KMS-11 (cell line): ENCODE measurements around the gene ZNF222.
A peak's percentile ranks its signal among the peaks of the same experiment; 100 is the strongest.

Source experiments
- H2AFZ ChIP-seq: fragments of 200-600 bp; sonication (generic); 2 replicates; pipeline ENCODE4 v1.6.1; 2016; ENCODE audit warnings: antibody characterized with exemption, mixed run types, low read depth
- H3K27ac ChIP-seq: fragments of 200-600 bp; sonication (generic); 2 replicates; pipeline ENCODE4 v1.6.1; 2016; ENCODE audit warnings: mild to moderate bottlenecking, mixed run types
- H3K27me3 ChIP-seq: fragments of 200-600 bp; sonication (generic); 2 replicates; pipeline ENCODE4 v1.6.1; 2017; ENCODE audit warnings: mild to moderate bottlenecking, low read depth, mixed run types, moderate library complexity; ENCODE audit not compliant: insufficient read depth
- H3K36me3 ChIP-seq: fragments of 200-600 bp; sonication (generic); 2 replicates; pipeline ENCODE4 v1.6.1; 2017; ENCODE audit warnings: mild to moderate bottlenecking, mixed run types; ENCODE audit not compliant: insufficient read depth
- H3K4me1 ChIP-seq: fragments of 200-600 bp; sonication (generic); 2 replicates; pipeline ENCODE4 v1.6.1; 2016; ENCODE audit warnings: mild to moderate bottlenecking, low read depth, mixed run types; ENCODE audit not compliant: poor library complexity, severe bottlenecking
- H3K4me2 ChIP-seq: fragments of 200-600 bp; sonication (generic); 2 replicates; pipeline ENCODE4 v1.7.0; 2016; ENCODE audit warnings: mild to moderate bottlenecking, mixed run types
- H3K4me3 ChIP-seq: fragments of 200-600 bp; sonication (generic); IDR thresholded peaks from 2 replicates; pipeline ENCODE4 v1.6.1; 2017; ENCODE audit warnings: low read depth, low read length, mixed read lengths; ENCODE audit not compliant: insufficient read depth
- H3K79me2 ChIP-seq: fragments of 200-600 bp; sonication (generic); 2 replicates; pipeline ENCODE4 v1.6.1; 2016; ENCODE audit warnings: low read depth, mixed run types; ENCODE audit not compliant: insufficient read depth
- H3K9ac ChIP-seq: fragments of 200-600 bp; sonication (generic); 2 replicates; pipeline ENCODE4 v1.6.1; 2016; ENCODE audit warnings: mild to moderate bottlenecking, mixed run types
- H4K20me1 ChIP-seq: fragments of 200-600 bp; sonication (generic); 2 replicates; pipeline ENCODE4 v1.6.1; 2016; ENCODE audit warnings: mild to moderate bottlenecking, mixed run types; ENCODE audit not compliant: insufficient read depth
- TF ChIP-seq, protein P1 (sequence below): fragments of 200-600 bp; sonication (generic); conservative IDR thresholded peaks from 2 replicates; pipeline ENCODE4 v1.6.1; 2017; ENCODE audit warnings: low read depth, mild to moderate bottlenecking, antibody characterized with exemption, low read length, moderate library complexity, mixed read lengths

The ZNF222 gene

GRCh38 chr19:43984687-43985000 is 40.5 kb upstream of the ZNF222 start:
- Histone ChIP-seq H3K4me2 (no peak overlapping the region), H3K4me3 (no peak overlapping the region), H3K27me3 (no peaks in the 10 kb centered on the region), H3K79me2 (no peaks in the 10 kb centered on the region), H4K20me1 (no peaks in the 10 kb centered on the region), H3K4me1 (no peaks in the 10 kb centered on the region), H3K27ac (no peak overlapping the region), H2AFZ (no peak overlapping the region), H3K36me3 (no peaks in the 10 kb centered on the region), H3K9ac (no peak overlapping the region)
- TF ChIP-seq, protein P1, sequence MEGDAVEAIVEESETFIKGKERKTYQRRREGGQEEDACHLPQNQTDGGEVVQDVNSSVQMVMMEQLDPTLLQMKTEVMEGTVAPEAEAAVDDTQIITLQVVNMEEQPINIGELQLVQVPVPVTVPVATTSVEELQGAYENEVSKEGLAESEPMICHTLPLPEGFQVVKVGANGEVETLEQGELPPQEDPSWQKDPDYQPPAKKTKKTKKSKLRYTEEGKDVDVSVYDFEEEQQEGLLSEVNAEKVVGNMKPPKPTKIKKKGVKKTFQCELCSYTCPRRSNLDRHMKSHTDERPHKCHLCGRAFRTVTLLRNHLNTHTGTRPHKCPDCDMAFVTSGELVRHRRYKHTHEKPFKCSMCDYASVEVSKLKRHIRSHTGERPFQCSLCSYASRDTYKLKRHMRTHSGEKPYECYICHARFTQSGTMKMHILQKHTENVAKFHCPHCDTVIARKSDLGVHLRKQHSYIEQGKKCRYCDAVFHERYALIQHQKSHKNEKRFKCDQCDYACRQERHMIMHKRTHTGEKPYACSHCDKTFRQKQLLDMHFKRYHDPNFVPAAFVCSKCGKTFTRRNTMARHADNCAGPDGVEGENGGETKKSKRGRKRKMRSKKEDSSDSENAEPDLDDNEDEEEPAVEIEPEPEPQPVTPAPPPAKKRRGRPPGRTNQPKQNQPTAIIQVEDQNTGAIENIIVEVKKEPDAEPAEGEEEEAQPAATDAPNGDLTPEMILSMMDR = no peak

GRCh38 chr19:43997631-43998290 is 27.4 kb upstream of the ZNF222 start:
- Histone ChIP-seq H3K4me2 (no peak overlapping the region), H3K4me1 (no peaks in the 10 kb centered on the region), H4K20me1 (no peaks in the 10 kb centered on the region), H3K36me3 (no peaks in the 10 kb centered on the region), H3K27ac (no peak overlapping the region), H3K4me3 (no peak overlapping the region), H2AFZ (no peak overlapping the region), H3K79me2 (no peaks in the 10 kb centered on the region), H3K9ac (no peak overlapping the region), H3K27me3 (no peaks in the 10 kb centered on the region)
- TF ChIP-seq, protein P1 = no peak

GRCh38 chr19:44002212-44002565 is 23.0 kb upstream of the ZNF222 start:
- Histone ChIP-seq H3K79me2 (no peaks in the 10 kb centered on the region), H3K27me3 (no peaks in the 10 kb centered on the region), H3K27ac (no peak overlapping the region), H3K9ac (no peak overlapping the region), H3K4me3 (no peak overlapping the region), H3K36me3 (no peaks in the 10 kb centered on the region), H3K4me1 (no peaks in the 10 kb centered on the region), H2AFZ (peak overlapping the region; percentile 96), H3K4me2 (peak overlapping the region; percentile 64; the same call in 1 of the 2 replicates), H4K20me1 (no peaks in the 10 kb centered on the region)
- TF ChIP-seq, protein P1 = no peak

- H3K27me3 ChIP-seq = no peaks in the 10 kb centered on the region
- no peaks in the 10 kb centered on the region for H3K4me1 ChIP-seq
- no peaks in the 10 kb centered on the region for H4K20me1 ChIP-seq
- no peak within 1 kb of the TSS for H3K27ac ChIP-seq
- H3K4me3 ChIP-seq = no peak within 1 kb of the TSS
- H2AFZ ChIP-seq = peak within 1 kb of the TSS; percentile 96
- H3K79me2 ChIP-seq = no peaks in the 10 kb centered on the region
- H3K36me3 ChIP-seq = no peaks in the 10 kb centered on the region
- H3K4me2 ChIP-seq = peak within 1 kb of the TSS; percentile 64
- no peak within 1 kb of the TSS for H3K9ac ChIP-seq
- TF ChIP-seq, protein P1 = no peak
These were observed 22.4 kb upstream of the ZNF222 start, which contains the start of gene ZNF230 for GRCh38 chr19:44002566-44003460. Gene ZNF230 (plus strand): TSS chr19:44002957. CDS start chr19:44007079, 4,122 bp downstream.
